H1 (cell line): Measurements from ENCODE around the gene TDG. TPM values are rescaled to one million over a fixed set of nuclear protein-coding genes. Genes with fewer than 3 reads are reported as not detected.

Experiments used
- CTCF ChIA-PET: fragments of 300-600 bp; sonication (Branson Sonifier 250); formaldehyde crosslinking; loops from one replicate; lab custom pipeline; 2021; ENCODE audit not compliant: partially characterized antibody; lab: Charles Lee
- POLR2A ChIA-PET: fragments of 300-600 bp; sonication (Branson Sonifier 250); formaldehyde crosslinking; loops from one replicate; lab custom pipeline; 2021; ENCODE audit warnings: inconsistent platforms; ENCODE audit not compliant: partially characterized antibody; lab: Charles Lee
- DNase-seq, 2 experiments: peaks; one replicate each; pipeline versions ENCODE4 v3.0.0 to v3.0.0-alpha.2; 2010 to 2022; ENCODE audit warnings: low spot score in 2 of 2, low read depth in 1 of 2, mixed read lengths in 1 of 2
- FAIRE-seq: peaks from 2 replicates; lab custom pipeline; 2011; peaks lifted over from hg19 to GRCh38; lab: Jason Lieb, UNC
- H2AFZ ChIP-seq: 2 replicates; pipeline ENCODE4 v1.8.1; 2012; ENCODE audit warnings: low read length, inconsistent platforms
- H2AK5ac ChIP-seq: 2 replicates; pipeline ENCODE4 v1.6.1; 2013; ENCODE audit warnings: low read depth, low read length
- H2BK120ac ChIP-seq: replicated peaks from 2 replicates; pipeline ENCODE3; 2013; ENCODE audit warnings: low read depth, low read length, inconsistent platforms
- H2BK12ac ChIP-seq: 2 replicates; pipeline ENCODE4 v1.6.1; 2013; ENCODE audit warnings: low read depth, low read length
- H2BK15ac ChIP-seq: 2 replicates; pipeline ENCODE4 v1.6.1; 2013; ENCODE audit warnings: low read length
- H2BK20ac ChIP-seq: 2 replicates; pipeline ENCODE4 v1.6.1; 2013; ENCODE audit warnings: low read length
- H2BK5ac ChIP-seq: 2 replicates; pipeline ENCODE4 v1.6.1; 2013; ENCODE audit warnings: low read depth, low read length
- H3K14ac ChIP-seq: 2 replicates; pipeline ENCODE4 v1.6.1; 2013; ENCODE audit warnings: inconsistent platforms; ENCODE audit not compliant: insufficient read length
- H3K18ac ChIP-seq: 2 replicates; pipeline ENCODE4 v1.6.1; 2013; ENCODE audit warnings: low read length; ENCODE audit errors: extremely low read depth
- H3K23ac ChIP-seq: 2 replicates; pipeline ENCODE4 v1.6.1; 2013; ENCODE audit warnings: inconsistent platforms; ENCODE audit not compliant: insufficient read length
- H3K23me2 ChIP-seq: 2 replicates; pipeline ENCODE4 v1.6.1; 2013; ENCODE audit warnings: low read depth, low read length
- H3K27ac ChIP-seq: 2 replicates; pipeline ENCODE4 v1.6.1; 2011; ENCODE audit warnings: low read depth, low read length, inconsistent platforms
- H3K27me3 ChIP-seq, 4 experiments: replicated peaks in 1 of 4; 1 replicate in 1 of 4; 2 replicates in 3 of 4; pipeline versions ENCODE4 v1.6.1 to v1.8.1; 2011 to 2013; ENCODE audit warnings: low read length in 3 of 4, mild to moderate bottlenecking in 3 of 4, inconsistent platforms in 2 of 4, mixed read lengths in 2 of 4, moderate library complexity in 1 of 4; ENCODE audit not compliant: control insufficient read depth in 3 of 4, insufficient read depth in 3 of 4; ENCODE audit errors: extremely low read depth in 1 of 4
- H3K36me3 ChIP-seq, 4 experiments: 2 replicates each; pipeline versions ENCODE4 v1.6.1 to v1.8.1; 2011 to 2013; ENCODE audit warnings: mild to moderate bottlenecking in 4 of 4, low read length in 3 of 4, moderate library complexity in 2 of 4, control low read depth in 1 of 4, inconsistent platforms in 1 of 4; ENCODE audit not compliant: insufficient read depth in 4 of 4, control insufficient read depth in 2 of 4
- H3K4ac ChIP-seq: replicated peaks from 2 replicates; pipeline ENCODE3; 2013; ENCODE audit warnings: low read length, low read depth, mixed read lengths, inconsistent platforms; ENCODE audit not compliant: insufficient read length
- H3K4me1 ChIP-seq, 4 experiments: replicated peaks in 1 of 4; 1 replicate in 1 of 4; 2 replicates in 3 of 4; pipeline versions ENCODE4 v1.6.1 to v1.8.1; 2011 to 2013; ENCODE audit warnings: low read length in 3 of 4, inconsistent platforms in 2 of 4, mixed read lengths in 1 of 4; ENCODE audit not compliant: insufficient read depth in 4 of 4, control insufficient read depth in 3 of 4
- H3K4me2 ChIP-seq, 2 experiments: 2 replicates each; pipeline versions ENCODE4 v1.6.1 to v1.8.1; 2011 to 2013; ENCODE audit warnings: low read depth in 2 of 2, low read length in 2 of 2, control low read depth in 1 of 2, inconsistent platforms in 1 of 2, mild to moderate bottlenecking in 1 of 2; ENCODE audit not compliant: insufficient read depth in 1 of 2
- H3K4me3 ChIP-seq, 4 experiments: fragments of 200-600, 300-600 bp in 1 of 4; sonication (generic), shearing (Covaris generic), sonication (Bioruptor Twin) in 1 of 4; 2 replicates each; pipeline versions ENCODE4 v1.5.1 to v1.8.1; 2011 to 2016; ENCODE audit warnings: low read length in 4 of 4, low read depth in 3 of 4, control low read depth in 2 of 4, inconsistent platforms in 2 of 4, mild to moderate bottlenecking in 2 of 4, mixed read lengths in 1 of 4, moderate library complexity in 1 of 4; ENCODE audit not compliant: insufficient read depth in 2 of 4; ENCODE audit errors: extremely low read depth in 1 of 4
- H3K56ac ChIP-seq: replicated peaks from 2 replicates; pipeline ENCODE3; 2013; ENCODE audit warnings: low read depth, mild to moderate bottlenecking, mixed read lengths, low read length, inconsistent platforms; ENCODE audit not compliant: insufficient read length
- H3K79me1 ChIP-seq: 2 replicates; pipeline ENCODE4 v1.6.1; 2013; ENCODE audit warnings: low read depth, low read length, control low read depth
- H3K79me2 ChIP-seq, 2 experiments: 2 replicates each; pipeline versions ENCODE4 v1.6.1 to v1.8.1; 2012 to 2013; ENCODE audit warnings: low read length in 2 of 2, mild to moderate bottlenecking in 2 of 2, inconsistent platforms in 1 of 2; ENCODE audit not compliant: insufficient read depth in 2 of 2, control insufficient read depth in 1 of 2
- H3K9ac ChIP-seq, 4 experiments: replicated peaks in 1 of 4; 1 replicate in 1 of 4; 2 replicates in 3 of 4; pipeline versions ENCODE4 v1.6.1 to v1.8.1; 2011 to 2013; ENCODE audit warnings: low read depth in 3 of 4, low read length in 3 of 4, control low read depth in 2 of 4, mild to moderate bottlenecking in 2 of 4, moderate library complexity in 2 of 4, inconsistent platforms in 1 of 4; ENCODE audit errors: extremely low read depth in 1 of 4
- H3K9me3 ChIP-seq, 2 experiments: 2 replicates each; pipeline versions ENCODE4 v1.6.1 to v1.8.1; 2012 to 2013; ENCODE audit warnings: mild to moderate bottlenecking in 2 of 2, moderate library complexity in 2 of 2, control low read depth in 1 of 2, inconsistent platforms in 1 of 2, low read depth in 1 of 2, low read length in 1 of 2, mixed read lengths in 1 of 2; ENCODE audit not compliant: insufficient read depth in 2 of 2
- H4K20me1 ChIP-seq, 2 experiments: replicated peaks in 1 of 2; 2 replicates each; pipeline versions ENCODE3 to v1.8.1; 2011 to 2013; ENCODE audit warnings: inconsistent platforms in 2 of 2, low read length in 2 of 2, mild to moderate bottlenecking in 1 of 2; ENCODE audit not compliant: insufficient read depth in 2 of 2, control insufficient read depth in 1 of 2
- H4K5ac ChIP-seq: 2 replicates; pipeline ENCODE4 v1.6.1; 2013; ENCODE audit warnings: low read length, low read depth, mixed read lengths, inconsistent platforms; ENCODE audit not compliant: insufficient read length
- H4K8ac ChIP-seq: 2 replicates; pipeline ENCODE4 v1.8.0; 2013; ENCODE audit warnings: mild to moderate bottlenecking, moderate library complexity, low read length, inconsistent platforms; ENCODE audit not compliant: insufficient read depth; ENCODE audit errors: extremely low read depth
- H4K91ac ChIP-seq: replicated peaks from 2 replicates; pipeline ENCODE3; 2013; ENCODE audit warnings: low read length, mixed read lengths, inconsistent platforms; ENCODE audit not compliant: insufficient read length
- ASH2L ChIP-seq: fragments of 200-600, 300-600 bp; sonication (generic); IDR thresholded peaks from one replicate; pipeline ENCODE4 v1.7.1; 2017; ENCODE audit warnings: low read length
- CHD2 ChIP-seq: IDR thresholded peaks from 2 replicates; pipeline ENCODE4 v1.6.1; 2012; ENCODE audit warnings: low read length, improper control_type of control experiment
- EP300 ChIP-seq, 2 experiments: IDR thresholded peaks; 1 replicate in 1 of 2; 2 replicates in 1 of 2; pipeline ENCODE4 v1.6.1; 2011 to 2012; ENCODE audit warnings: low read depth in 2 of 2, low read length in 2 of 2, mild to moderate bottlenecking in 2 of 2, borderline replicate concordance in 1 of 2, inconsistent platforms in 1 of 2, moderate library complexity in 1 of 2
- HDAC2 ChIP-seq, 2 experiments: fragments of 300-600 bp in 1 of 2; sonication (generic) in 1 of 2; IDR thresholded peaks; 2 replicates each; pipeline ENCODE4 v1.6.1; 2011 to 2012; ENCODE audit warnings: low read depth in 2 of 2, low read length in 2 of 2, mild to moderate bottlenecking in 2 of 2, moderate library complexity in 2 of 2, borderline replicate concordance in 1 of 2, inconsistent platforms in 1 of 2
- RFX5 ChIP-seq: IDR thresholded peaks from 2 replicates; pipeline ENCODE4 v1.6.1; 2011; ENCODE audit warnings: low read depth, low read length, improper control_type of control experiment, borderline replicate concordance
- SIN3A ChIP-seq, 2 experiments: IDR thresholded peaks in 1 of 2; conservative IDR thresholded peaks in 1 of 2; 2 replicates each; pipeline ENCODE4 v1.6.1; 2011 to 2012; ENCODE audit warnings: low read length in 2 of 2, improper control_type of control experiment in 1 of 2, low read depth in 1 of 2, mild to moderate bottlenecking in 1 of 2
- SUZ12 ChIP-seq: fragments of 200-600 bp; sonication (generic); IDR thresholded peaks from 2 replicates; pipeline ENCODE4 v1.6.1; 2012; ENCODE audit warnings: mild to moderate bottlenecking, inconsistent platforms, low read length, moderate library complexity, mixed read lengths
- TAF1 ChIP-seq: IDR thresholded peaks from 2 replicates; pipeline ENCODE4 v1.6.1; 2011; ENCODE audit warnings: mild to moderate bottlenecking, low read depth, low read length
- TBP ChIP-seq: IDR thresholded peaks from 2 replicates; pipeline ENCODE4 v1.6.1; 2011; ENCODE audit warnings: low read depth, low read length, improper control_type of control experiment
- WGBS, 2 experiments: shearing (Covaris generic) in 1 of 2; methylation state at CpG; one replicate each; pipeline versions ENCODE4 v1.1.6 to v1.1.7; 2013 to 2015; ENCODE audit warnings: low lambda C conversion rate in 2 of 2, mixed read lengths in 2 of 2, inconsistent platforms in 1 of 2, low coverage in 1 of 2, missing lambda C conversion rate in 1 of 2; ENCODE audit not compliant: insufficient replicate concordance in 2 of 2, insufficient coverage in 1 of 2, insufficient read length in 1 of 2; ENCODE audit errors: extremely low coverage in 1 of 2, missing lambda C conversion rate in 1 of 2; 5-methylcytosine and 5-hydroxymethylcytosine counted together
- polyA plus RNA-seq, 7 experiments: library from polyadenylated mRNA; depleted of rRNA in 3 of 7; stranded (reverse) in 5 of 7; unstranded in 2 of 7; fragments of >200 nt in 5 of 7; fragments of 200-250 nt in 2 of 7; gene quantifications; 1 replicate in 5 of 7; 2 replicates in 1 of 7; 4 replicates in 1 of 7; pipeline versions ENCODE4 v1.2.1 to v1.2.3, GENCODE V29; 2011 to 2013; ENCODE audit warnings: missing spikeins in 2 of 7, mixed read lengths in 2 of 7
- total RNA-seq: library from RNA; stranded (reverse); fragmentation: NEBNext Ultra II Directional; extraction: Animal tissue kit (Norgen Biotek cat#: 25700); gene quantifications from 2 replicates; pipeline ENCODE4 v1.2.1, GENCODE V29; 2021

The TDG gene
- total and polyA plus RNA-seq, 2 of the 8 experiments (the other 6 are each of a cell fraction or from before 2014, with no cell fraction given): 22.7 to 47.8 TPM

DNA sequence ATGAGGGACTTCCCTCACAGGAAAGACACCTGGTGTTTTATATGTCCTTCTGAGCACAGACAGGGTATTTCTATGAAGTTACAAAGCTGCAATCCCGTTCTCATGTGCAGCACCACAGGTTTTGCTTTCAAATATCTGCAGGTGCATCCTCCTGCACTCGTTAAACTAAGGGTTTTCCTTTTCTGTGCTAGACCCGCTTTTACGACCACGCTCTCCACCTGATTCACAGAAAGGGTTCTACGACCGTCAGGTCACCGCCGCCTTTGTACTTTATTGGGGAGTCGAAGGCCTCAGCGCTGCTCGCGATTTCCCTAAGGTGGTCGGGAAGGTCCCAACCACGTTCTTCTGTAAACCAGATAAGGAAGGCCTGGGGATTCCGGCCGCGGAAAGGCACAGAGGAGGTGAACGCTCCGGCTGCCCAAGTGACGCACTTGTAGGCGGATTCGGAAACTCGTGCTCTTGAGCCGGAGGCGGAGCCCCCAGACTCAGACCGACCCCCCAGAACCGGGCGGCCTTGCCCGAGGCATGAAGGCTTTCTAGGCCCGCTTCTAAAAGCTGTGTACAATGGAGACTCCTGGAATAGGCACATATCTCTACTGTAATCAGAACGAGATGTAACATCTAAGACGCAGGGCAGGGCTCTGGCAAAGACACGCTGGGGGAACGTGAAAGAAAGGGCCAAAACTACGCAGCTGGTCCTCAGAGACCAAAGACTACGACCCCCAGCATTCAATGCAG is 36.5 kb upstream of the TDG start:
- no peaks in the 10 kb centered on the region; a peak in 1 of 7 replicates for H3K27me3 ChIP-seq
- H2AFZ ChIP-seq: peak overlapping the region; percentile 99
- no peak overlapping the region for H3K23ac ChIP-seq
- DNase-seq (peak; percentile 53 to 85), FAIRE-seq (no peak)
- H2BK5ac ChIP-seq: peak overlapping the region; percentile 94
- peak overlapping the region; percentile 52 for H4K91ac ChIP-seq
- H3K9me3 ChIP-seq: no peaks in the 10 kb centered on the region
- H2BK12ac ChIP-seq: peak overlapping the region; percentile 75; the same call in 1 of the 2 replicates
- peak overlapping the region; percentile 93; the same call in 1 of the 2 replicates for H3K18ac ChIP-seq
- H3K4ac ChIP-seq: peak overlapping the region; percentile 30
- POLR2A ChIA-PET: interaction anchor here (0.7 to 2.9 kb wide), 35 partner anchors 9 to 363 kb away, joined by 3 to 42 read pairs (median 4); partner anchors contain the start of genes NFYB, NT5DC3 and TDG
- peaks cover 13% of the 10 kb centered on the region for H3K23me2 ChIP-seq
- CTCF ChIA-PET: interaction anchor here (0.7 to 1.7 kb wide), 5 partner anchors 26 to 95 kb away, joined by 3 to 6 read pairs (median 4); no protein-coding TSS in a partner anchor
- peak overlapping the region; percentile 86 for H4K8ac ChIP-seq
- no peak overlapping the region for H3K56ac ChIP-seq
- H3K9ac ChIP-seq: peak overlapping the region in 3 of 4 experiments; percentile 71 to 97 (median 85); a peak in 6 of 7 replicates
- peak overlapping the region; percentile 88 for H3K27ac ChIP-seq
- H3K36me3 ChIP-seq: peaks cover 14 to 26% (median 17%) of the 10 kb centered on the region in 4 experiments
- no peak overlapping the region for H3K14ac ChIP-seq
- H4K20me1 ChIP-seq: peaks cover 2 to 9% of the 10 kb centered on the region in 2 experiments
- peak overlapping the region; percentile 67 to 97 (median 79) for H3K4me3 ChIP-seq
- peak overlapping the region; percentile 97 to 99 for H3K4me2 ChIP-seq
- peaks cover 14 to 39% of the 10 kb centered on the region in 2 experiments for H3K79me2 ChIP-seq
- H2BK15ac ChIP-seq: 0 out of 2 replicates have a peak overlapping the region, but pooled peaks have one; percentile 93
- H3K79me1 ChIP-seq: 0 out of 2 replicates have a peak, but pooled peaks cover under 1% of the 10 kb centered on the region
- H2BK20ac ChIP-seq: 0 out of 2 replicates have a peak overlapping the region, but pooled peaks have one; percentile 16
- peak overlapping the region; percentile 21 for H2BK120ac ChIP-seq
- H4K5ac ChIP-seq: peak overlapping the region; percentile 98
- peaks cover 0 to 3% (median 0%) of the 10 kb centered on the region in 4 experiments; a peak in 4 of 7 replicates for H3K4me1 ChIP-seq
- 3% methylated on average over 31 of the region's 37 CpGs; no CpG with 5 or more reads in 1 of the 2 experiments for WGBS, 2 experiments
- no peak overlapping the region for H2AK5ac ChIP-seq
- TF ChIP-seq EP300 (IDR thresholded peaks at IDR 0.05; ENCODE audit: borderline replicate concordance in 1 of 2, low read depth in 2 of 2, low read length in 2 of 2) (no peak), SUZ12 (no peak), SIN3A (conservative IDR thresholded peaks at IDR 0.05 in 1 of 2, IDR thresholded peaks at IDR 0.05 in 1 of 2; ENCODE audit: low read depth in 1 of 2, low read length in 2 of 2) (peak; percentile 65 to 82; a peak in 3 of 4 replicates), TBP (peak; percentile 78), RFX5 (no peak), ASH2L (peak; percentile 83), HDAC2 (IDR thresholded peaks at IDR 0.05; ENCODE audit: borderline replicate concordance in 1 of 2, low read depth in 2 of 2, low read length in 2 of 2) (peak in 1 of 2 experiments; percentile 50; a peak in 1 of 4 replicates), CHD2 (no peak; the same call in 1 of the 2 replicates), TAF1 (peak; percentile 74)
